GM12878 (cell line): ENCODE results near the gene BEST4. TPM values are rescaled to one million over a fixed set of nuclear protein-coding genes. Genes with fewer than 3 reads are reported as not detected.

Experiments used
- ASH2L ChIP-seq: fragments of 300-600, 200-600 bp; sonication (generic); IDR thresholded peaks from 2 replicates; pipeline ENCODE4 v1.6.1; 2017; ENCODE audit warnings: low read depth, mild to moderate bottlenecking, borderline replicate concordance
- BCL11A ChIP-seq: IDR thresholded peaks from 2 replicates; pipeline ENCODE4 v1.6.1; 2011; ENCODE audit warnings: low read depth, low read length
- BRCA1 ChIP-seq: IDR thresholded peaks from 2 replicates; pipeline ENCODE4 v1.6.1; 2011; ENCODE audit warnings: low read depth, low read length, improper control_type of control experiment
- CBFB ChIP-seq: IDR thresholded peaks from 2 replicates; pipeline ENCODE4 v1.6.1; 2016; ENCODE audit warnings: antibody characterized with exemption, low read depth
- GABPA ChIP-seq: IDR thresholded peaks from 2 replicates; pipeline ENCODE4 v1.6.1; 2014; ENCODE audit warnings: antibody characterized with exemption, low read depth, mild to moderate bottlenecking, inconsistent platforms
- MXI1 ChIP-seq: fragments of 150-350 bp; IDR thresholded peaks from 2 replicates; pipeline ENCODE4 v1.6.1; 2011; ENCODE audit warnings: low read depth, mild to moderate bottlenecking, inconsistent platforms, low read length, improper control_type of control experiment
- NR2C2 ChIP-seq: IDR thresholded peaks from 2 replicates; pipeline ENCODE4 v1.6.1; 2011; ENCODE audit warnings: borderline replicate concordance, low read depth; ENCODE audit not compliant: control insufficient read depth, insufficient read length
- PAX8 ChIP-seq: fragments of 450-650 bp; IDR thresholded peaks from 2 replicates; pipeline ENCODE4 v1.6.1; 2017; ENCODE audit warnings: mild to moderate bottlenecking, moderate library complexity
- TCF12 ChIP-seq: IDR thresholded peaks from 2 replicates; pipeline ENCODE4 v1.6.1; 2011; ENCODE audit warnings: low read depth, mild to moderate bottlenecking, low read length
- TCF3 ChIP-seq: IDR thresholded peaks from 2 replicates; pipeline ENCODE4 v1.6.1; 2012; ENCODE audit warnings: low read depth, mild to moderate bottlenecking, low read length, borderline replicate concordance; ENCODE audit not compliant: insufficient read depth
- YBX1 ChIP-seq: fragments of 450-650 bp; IDR thresholded peaks from 2 replicates; pipeline ENCODE4 v1.6.1; 2016; ENCODE audit warnings: antibody characterized with exemption
- YY1 ChIP-seq: IDR thresholded peaks from 2 replicates; pipeline ENCODE4 v1.6.1; 2011; ENCODE audit warnings: low read depth, mild to moderate bottlenecking, low read length
- ZNF384 ChIP-seq: IDR thresholded peaks from 2 replicates; pipeline ENCODE4 v1.6.1; 2012; ENCODE audit warnings: low read depth, mild to moderate bottlenecking, low read length, improper control_type of control experiment, borderline replicate concordance
- polyA plus RNA-seq, 11 experiments: library from polyadenylated mRNA; depleted of rRNA in 4 of 11; unstranded in 6 of 11; stranded (reverse) in 5 of 11; fragments of >200 nt; fragmentation: Nextera tagmentation in 4 of 11; fragmentation: Illumina TruSeq in 1 of 11; extraction: Ambion mirVana in 4 of 11; extraction: Trizol in 1 of 11; gene quantifications; 1 replicate in 1 of 11; 2 replicates in 10 of 11; pipeline versions ENCODE4 v1.2.1 to v1.2.3, GENCODE V29; 2011 to 2016; ENCODE audit warnings: inconsistent platforms in 2 of 11, missing spikeins in 2 of 11, low read depth in 1 of 11
- total RNA-seq, 4 experiments: library from RNA; depleted of rRNA in 3 of 4; stranded (reverse); fragments of >200 nt in 3 of 4; fragmentation: Illumina TruSeq in 1 of 4; extraction: Trizol in 1 of 4; gene quantifications; 2 replicates each; pipeline versions ENCODE4 v1.2.1 to v1.2.3, GENCODE V29; 2013 to 2021
- TF ChIP-seq, protein P1 (sequence below): IDR thresholded peaks from 2 replicates; pipeline ENCODE4 v1.6.1; 2012; ENCODE audit warnings: low read depth, low read length, improper control_type of control experiment
- TF ChIP-seq, protein P2 (sequence below): fragments of 450-650 bp; conservative IDR thresholded peaks from 2 replicates; pipeline ENCODE4 v1.6.1; 2017; ENCODE audit warnings: mild to moderate bottlenecking, moderate library complexity
- TF ChIP-seq, protein P3 (sequence below): fragments of 450-650 bp; IDR thresholded peaks from 2 replicates; pipeline ENCODE4 v1.6.1; 2017; ENCODE audit warnings: mild to moderate bottlenecking, low read depth, inconsistent platforms; ENCODE audit not compliant: poor library complexity, severe bottlenecking
- TF ChIP-seq, protein P4 (sequence below): fragments of 450-650 bp; IDR thresholded peaks from 2 replicates; pipeline ENCODE4 v1.6.1; 2016; ENCODE audit warnings: mild to moderate bottlenecking, moderate library complexity, borderline replicate concordance
- TF ChIP-seq, protein P5 (sequence below): fragments of 150-350 bp; IDR thresholded peaks from 2 replicates; pipeline ENCODE4 v1.6.1; 2014; ENCODE audit warnings: mild to moderate bottlenecking, low read depth, low read length

Gene BEST4
- total and polyA plus RNA-seq, 10 of the 15 experiments (the other 5 are each of a cell fraction or from before 2014, with no cell fraction given) = 0.06 to 1.3 (median 0.42) TPM

DNA sequence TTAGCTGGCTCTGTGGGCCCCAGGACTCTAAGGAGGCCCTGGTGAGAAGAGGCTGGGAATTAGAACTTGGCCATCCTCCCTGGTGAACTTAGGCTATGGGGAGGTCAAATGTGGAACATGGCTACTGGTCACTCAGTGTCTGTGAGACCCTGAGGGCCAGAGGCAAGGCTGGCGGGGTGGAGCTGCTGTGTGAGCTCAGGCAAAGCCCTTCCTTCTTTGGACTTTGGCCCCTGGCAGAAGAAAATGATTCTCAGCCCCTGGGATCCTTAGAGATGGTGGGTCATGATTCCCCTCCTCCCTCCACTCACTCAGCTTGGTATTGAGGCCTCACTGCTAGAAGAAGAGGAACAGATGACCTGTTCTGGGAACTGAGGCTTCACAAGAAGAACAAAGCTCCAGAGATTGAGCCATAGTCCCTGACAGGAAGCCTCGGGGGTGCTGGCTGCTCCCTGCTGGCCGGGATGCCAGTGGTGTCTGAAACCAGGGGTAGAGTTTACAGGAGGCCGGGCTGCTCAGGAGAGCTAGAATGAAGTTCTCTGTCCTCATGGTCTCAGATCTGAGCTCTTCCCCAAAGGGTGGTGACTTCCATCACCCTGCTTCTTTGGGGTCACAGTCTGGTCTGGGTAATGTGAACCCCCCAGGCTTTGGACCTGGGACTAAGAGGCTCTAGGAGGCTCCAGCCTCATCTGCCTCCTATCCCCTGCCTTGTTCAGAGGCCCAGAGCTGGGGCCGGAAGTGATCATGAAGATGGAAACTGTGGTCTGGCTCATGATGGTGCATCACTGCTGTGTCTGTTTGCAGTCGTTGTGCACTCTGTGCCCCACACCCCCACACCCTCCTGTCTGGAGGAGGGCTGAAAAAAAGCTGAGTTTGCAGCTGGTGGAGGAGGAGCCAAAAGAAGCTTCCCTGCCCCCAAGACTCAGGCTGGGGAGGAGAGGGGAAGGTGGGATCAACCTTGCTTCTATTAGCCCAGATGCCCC, 21.3 kb upstream of the BEST4 start (continued):
- TF ChIP-seq ASH2L = peak; percentile 45; the same call in 1 of the 2 replicates
- TF ChIP-seq GABPA = no peak
- TF ChIP-seq NR2C2 = no peak
- no peak for TF ChIP-seq MXI1
- TF ChIP-seq, protein P1, sequence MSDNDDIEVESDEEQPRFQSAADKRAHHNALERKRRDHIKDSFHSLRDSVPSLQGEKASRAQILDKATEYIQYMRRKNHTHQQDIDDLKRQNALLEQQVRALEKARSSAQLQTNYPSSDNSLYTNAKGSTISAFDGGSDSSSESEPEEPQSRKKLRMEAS = peak; percentile 14; the same call in 1 of the 2 replicates
- TF ChIP-seq BRCA1 = no peak
- TF ChIP-seq, protein P2, sequence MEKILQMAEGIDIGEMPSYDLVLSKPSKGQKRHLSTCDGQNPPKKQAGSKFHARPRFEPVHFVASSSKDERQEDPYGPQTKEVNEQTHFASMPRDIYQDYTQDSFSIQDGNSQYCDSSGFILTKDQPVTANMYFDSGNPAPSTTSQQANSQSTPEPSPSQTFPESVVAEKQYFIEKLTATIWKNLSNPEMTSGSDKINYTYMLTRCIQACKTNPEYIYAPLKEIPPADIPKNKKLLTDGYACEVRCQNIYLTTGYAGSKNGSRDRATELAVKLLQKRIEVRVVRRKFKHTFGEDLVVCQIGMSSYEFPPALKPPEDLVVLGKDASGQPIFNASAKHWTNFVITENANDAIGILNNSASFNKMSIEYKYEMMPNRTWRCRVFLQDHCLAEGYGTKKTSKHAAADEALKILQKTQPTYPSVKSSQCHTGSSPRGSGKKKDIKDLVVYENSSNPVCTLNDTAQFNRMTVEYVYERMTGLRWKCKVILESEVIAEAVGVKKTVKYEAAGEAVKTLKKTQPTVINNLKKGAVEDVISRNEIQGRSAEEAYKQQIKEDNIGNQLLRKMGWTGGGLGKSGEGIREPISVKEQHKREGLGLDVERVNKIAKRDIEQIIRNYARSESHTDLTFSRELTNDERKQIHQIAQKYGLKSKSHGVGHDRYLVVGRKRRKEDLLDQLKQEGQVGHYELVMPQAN = no peak
- TF ChIP-seq PAX8 = no peak
- TF ChIP-seq CBFB = peak; percentile 58; the same call in 1 of the 2 replicates
- TF ChIP-seq BCL11A = no peak
- TF ChIP-seq TCF12 = peak; percentile 71; the same call in 1 of the 2 replicates
- TF ChIP-seq ZNF384 = peak; percentile 41; the same call in 1 of the 2 replicates
- TF ChIP-seq, protein P3, sequence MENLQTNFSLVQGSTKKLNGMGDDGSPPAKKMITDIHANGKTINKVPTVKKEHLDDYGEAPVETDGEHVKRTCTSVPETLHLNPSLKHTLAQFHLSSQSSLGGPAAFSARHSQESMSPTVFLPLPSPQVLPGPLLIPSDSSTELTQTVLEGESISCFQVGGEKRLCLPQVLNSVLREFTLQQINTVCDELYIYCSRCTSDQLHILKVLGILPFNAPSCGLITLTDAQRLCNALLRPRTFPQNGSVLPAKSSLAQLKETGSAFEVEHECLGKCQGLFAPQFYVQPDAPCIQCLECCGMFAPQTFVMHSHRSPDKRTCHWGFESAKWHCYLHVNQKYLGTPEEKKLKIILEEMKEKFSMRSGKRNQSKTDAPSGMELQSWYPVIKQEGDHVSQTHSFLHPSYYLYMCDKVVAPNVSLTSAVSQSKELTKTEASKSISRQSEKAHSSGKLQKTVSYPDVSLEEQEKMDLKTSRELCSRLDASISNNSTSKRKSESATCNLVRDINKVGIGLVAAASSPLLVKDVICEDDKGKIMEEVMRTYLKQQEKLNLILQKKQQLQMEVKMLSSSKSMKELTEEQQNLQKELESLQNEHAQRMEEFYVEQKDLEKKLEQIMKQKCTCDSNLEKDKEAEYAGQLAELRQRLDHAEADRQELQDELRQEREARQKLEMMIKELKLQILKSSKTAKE = no peak
- 0 out of 2 replicates have a peak, but pooled peaks have one; percentile 59 for TF ChIP-seq TCF3
- TF ChIP-seq, protein P4, sequence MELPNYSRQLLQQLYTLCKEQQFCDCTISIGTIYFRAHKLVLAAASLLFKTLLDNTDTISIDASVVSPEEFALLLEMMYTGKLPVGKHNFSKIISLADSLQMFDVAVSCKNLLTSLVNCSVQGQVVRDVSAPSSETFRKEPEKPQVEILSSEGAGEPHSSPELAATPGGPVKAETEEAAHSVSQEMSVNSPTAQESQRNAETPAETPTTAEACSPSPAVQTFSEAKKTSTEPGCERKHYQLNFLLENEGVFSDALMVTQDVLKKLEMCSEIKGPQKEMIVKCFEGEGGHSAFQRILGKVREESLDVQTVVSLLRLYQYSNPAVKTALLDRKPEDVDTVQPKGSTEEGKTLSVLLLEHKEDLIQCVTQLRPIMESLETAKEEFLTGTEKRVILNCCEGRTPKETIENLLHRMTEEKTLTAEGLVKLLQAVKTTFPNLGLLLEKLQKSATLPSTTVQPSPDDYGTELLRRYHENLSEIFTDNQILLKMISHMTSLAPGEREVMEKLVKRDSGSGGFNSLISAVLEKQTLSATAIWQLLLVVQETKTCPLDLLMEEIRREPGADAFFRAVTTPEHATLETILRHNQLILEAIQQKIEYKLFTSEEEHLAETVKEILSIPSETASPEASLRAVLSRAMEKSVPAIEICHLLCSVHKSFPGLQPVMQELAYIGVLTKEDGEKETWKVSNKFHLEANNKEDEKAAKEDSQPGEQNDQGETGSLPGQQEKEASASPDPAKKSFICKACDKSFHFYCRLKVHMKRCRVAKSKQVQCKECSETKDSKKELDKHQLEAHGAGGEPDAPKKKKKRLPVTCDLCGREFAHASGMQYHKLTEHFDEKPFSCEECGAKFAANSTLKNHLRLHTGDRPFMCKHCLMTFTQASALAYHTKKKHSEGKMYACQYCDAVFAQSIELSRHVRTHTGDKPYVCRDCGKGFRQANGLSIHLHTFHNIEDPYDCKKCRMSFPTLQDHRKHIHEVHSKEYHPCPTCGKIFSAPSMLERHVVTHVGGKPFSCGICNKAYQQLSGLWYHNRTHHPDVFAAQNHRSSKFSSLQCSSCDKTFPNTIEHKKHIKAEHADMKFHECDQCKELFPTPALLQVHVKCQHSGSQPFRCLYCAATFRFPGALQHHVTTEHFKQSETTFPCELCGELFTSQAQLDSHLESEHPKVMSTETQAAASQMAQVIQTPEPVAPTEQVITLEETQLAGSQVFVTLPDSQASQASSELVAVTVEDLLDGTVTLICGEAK = peak; percentile 61; the same call in 1 of the 2 replicates
- peak; percentile 68 for TF ChIP-seq YY1
- no peak for TF ChIP-seq YBX1
- TF ChIP-seq, protein P5, sequence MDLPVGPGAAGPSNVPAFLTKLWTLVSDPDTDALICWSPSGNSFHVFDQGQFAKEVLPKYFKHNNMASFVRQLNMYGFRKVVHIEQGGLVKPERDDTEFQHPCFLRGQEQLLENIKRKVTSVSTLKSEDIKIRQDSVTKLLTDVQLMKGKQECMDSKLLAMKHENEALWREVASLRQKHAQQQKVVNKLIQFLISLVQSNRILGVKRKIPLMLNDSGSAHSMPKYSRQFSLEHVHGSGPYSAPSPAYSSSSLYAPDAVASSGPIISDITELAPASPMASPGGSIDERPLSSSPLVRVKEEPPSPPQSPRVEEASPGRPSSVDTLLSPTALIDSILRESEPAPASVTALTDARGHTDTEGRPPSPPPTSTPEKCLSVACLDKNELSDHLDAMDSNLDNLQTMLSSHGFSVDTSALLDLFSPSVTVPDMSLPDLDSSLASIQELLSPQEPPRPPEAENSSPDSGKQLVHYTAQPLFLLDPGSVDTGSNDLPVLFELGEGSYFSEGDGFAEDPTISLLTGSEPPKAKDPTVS = no peak
